PFSK-1 (cell line): ENCODE data around the gene PAPPA.

Experiments used
- FOXP2 ChIP-seq: optimal IDR thresholded peaks from 2 replicates; pipeline ENCODE3; 2011; ENCODE audit warnings: borderline replicate concordance, control low read depth, inconsistent platforms; ENCODE audit not compliant: insufficient read depth; ENCODE audit errors: extremely low read length, extremely low read depth
- POLR2AphosphoS5 ChIP-seq: IDR thresholded peaks from 2 replicates; pipeline ENCODE4 v1.6.1; 2012; ENCODE audit warnings: low read depth, mild to moderate bottlenecking, control low read depth, low read length, moderate library complexity
- REST ChIP-seq, 2 experiments: IDR thresholded peaks; 2 replicates each; pipeline versions ENCODE4 v1.6.1 to v1.8.0; 2011 to 2012; ENCODE audit warnings: low read depth in 2 of 2, low read length in 2 of 2, control low read depth in 1 of 2, inconsistent platforms in 1 of 2, mild to moderate bottlenecking in 1 of 2, moderate library complexity in 1 of 2; ENCODE audit not compliant: insufficient read depth in 1 of 2
- SIN3A ChIP-seq: IDR thresholded peaks from 2 replicates; pipeline ENCODE4 v1.6.1; 2012; ENCODE audit warnings: mild to moderate bottlenecking, low read length, moderate library complexity, borderline replicate concordance; ENCODE audit not compliant: insufficient read depth

- TF ChIP-seq FOXP2, result no peak
- TF ChIP-seq POLR2AphosphoS5, result no peak
- no peak for TF ChIP-seq SIN3A
- TF ChIP-seq REST (IDR thresholded peaks at IDR 0.05; ENCODE audit: insufficient read depth in 1 of 2, low read depth in 2 of 2, low read length in 2 of 2), result no peak
These were observed 146.8 kb downstream of the PAPPA start for GRCh38 chr9:116300360-116300870.
